HEK293T (cell line): Measurements from ENCODE around the gene SUSD1.

Experiments used
- CTCF ChIA-PET: fragments of 350-600 bp; formaldehyde crosslinking; extraction: SDS; loops from one replicate; lab custom pipeline; 2021; ENCODE audit warnings: antibody characterized with exemption, inconsistent platforms; lab: Yijun Ruan, JAX
- POLR2A ChIA-PET: fragments of 350-600 bp; formaldehyde crosslinking; extraction: SDS; loops from one replicate; lab custom pipeline; 2020; ENCODE audit warnings: antibody characterized with exemption, inconsistent platforms; lab: Yijun Ruan, JAX
- DNase-seq: peaks from one replicate; pipeline ENCODE4 v3.0.0; 2012; ENCODE audit warnings: mixed read lengths; ENCODE audit errors: extremely low spot score
- ARNT ChIP-seq: fragments of 450-650 bp; IDR thresholded peaks from 2 replicates; pipeline ENCODE4 v1.6.1; 2017; ENCODE audit warnings: mild to moderate bottlenecking
- BHLHE40 ChIP-seq: fragments of 450-650 bp; IDR thresholded peaks from 2 replicates; pipeline ENCODE4 v1.6.1; 2016; ENCODE audit warnings: mild to moderate bottlenecking, moderate library complexity, borderline replicate concordance
- CTBP1 ChIP-seq: fragments of 450-650 bp; IDR thresholded peaks from 2 replicates; pipeline ENCODE4 v1.6.1; 2016; ENCODE audit warnings: borderline replicate concordance
- ELF4 ChIP-seq: fragments of 450-650 bp; IDR thresholded peaks from 2 replicates; pipeline ENCODE4 v1.6.1; 2017; ENCODE audit warnings: antibody characterized with exemption
- FOXA1 ChIP-seq: fragments of 450-650 bp; IDR thresholded peaks from 2 replicates; pipeline ENCODE4 v1.6.1; 2016; ENCODE audit warnings: mild to moderate bottlenecking
- FOXK2 ChIP-seq: fragments of 450-650 bp; IDR thresholded peaks from 2 replicates; pipeline ENCODE4 v1.6.1; 2016; ENCODE audit warnings: mild to moderate bottlenecking
- FOXM1 ChIP-seq: fragments of 450-650 bp; IDR thresholded peaks from 2 replicates; pipeline ENCODE4 v1.6.1; 2017; ENCODE audit warnings: mild to moderate bottlenecking, borderline replicate concordance
- HDGF ChIP-seq: fragments of 450-650 bp; IDR thresholded peaks from 2 replicates; pipeline ENCODE4 v1.6.1; 2017; ENCODE audit warnings: antibody characterized with exemption, borderline replicate concordance
- L3MBTL2 ChIP-seq: fragments of 450-650 bp; conservative IDR thresholded peaks from 2 replicates; pipeline ENCODE4 v1.6.1; 2016; ENCODE audit warnings: mild to moderate bottlenecking
- LEF1 ChIP-seq: fragments of 450-650 bp; IDR thresholded peaks from 2 replicates; pipeline ENCODE4 v1.6.1; 2017; ENCODE audit warnings: mild to moderate bottlenecking, borderline replicate concordance
- NFRKB ChIP-seq: fragments of 450-650 bp; IDR thresholded peaks from 2 replicates; pipeline ENCODE4 v1.6.1; 2016; ENCODE audit warnings: mild to moderate bottlenecking, moderate library complexity
- SP1 ChIP-seq: fragments of 450-650 bp; IDR thresholded peaks from 2 replicates; pipeline ENCODE4 v1.6.1; 2017
- SUZ12 ChIP-seq: fragments of 450-650 bp; IDR thresholded peaks from 2 replicates; pipeline ENCODE4 v1.6.1; 2016; ENCODE audit warnings: mild to moderate bottlenecking
- TARDBP ChIP-seq: fragments of 450-650 bp; IDR thresholded peaks from 2 replicates; pipeline ENCODE4 v1.6.1; 2016
- ZNF384 ChIP-seq: fragments of 450-650 bp; IDR thresholded peaks from 2 replicates; pipeline ENCODE4 v1.6.1; 2016
- TF ChIP-seq, protein P1 (sequence below): fragments of 450-650 bp; IDR thresholded peaks from 2 replicates; pipeline ENCODE4 v1.6.1; 2016

SUSD1 gene

DNA sequence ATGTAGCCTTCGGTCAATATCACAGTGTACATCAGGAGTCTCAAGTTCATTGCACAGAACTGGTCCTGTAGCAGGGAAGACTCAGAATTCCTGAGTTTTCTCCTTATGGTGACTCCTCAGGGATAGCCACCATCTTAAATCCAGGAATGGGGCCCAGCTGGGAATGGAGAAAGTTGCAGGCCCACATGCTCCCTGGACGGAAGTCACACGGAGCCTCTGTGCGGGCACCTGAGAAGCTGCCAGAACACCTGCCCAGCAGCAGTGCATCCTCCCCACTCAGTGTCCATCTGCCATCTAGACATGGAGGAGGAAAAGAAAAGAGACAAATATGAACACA is 133.9 kb downstream of the SUSD1 start:
- ChIA-PET POLR2A (no interaction called here), CTCF (no interaction called here)
- DNase-seq, result no peak
- TF ChIP-seq FOXA1, result no peak
- TF ChIP-seq SP1, result no peak
- TF ChIP-seq SUZ12, result no peak
- TF ChIP-seq CTBP1, result no peak
- TF ChIP-seq, protein P1, sequence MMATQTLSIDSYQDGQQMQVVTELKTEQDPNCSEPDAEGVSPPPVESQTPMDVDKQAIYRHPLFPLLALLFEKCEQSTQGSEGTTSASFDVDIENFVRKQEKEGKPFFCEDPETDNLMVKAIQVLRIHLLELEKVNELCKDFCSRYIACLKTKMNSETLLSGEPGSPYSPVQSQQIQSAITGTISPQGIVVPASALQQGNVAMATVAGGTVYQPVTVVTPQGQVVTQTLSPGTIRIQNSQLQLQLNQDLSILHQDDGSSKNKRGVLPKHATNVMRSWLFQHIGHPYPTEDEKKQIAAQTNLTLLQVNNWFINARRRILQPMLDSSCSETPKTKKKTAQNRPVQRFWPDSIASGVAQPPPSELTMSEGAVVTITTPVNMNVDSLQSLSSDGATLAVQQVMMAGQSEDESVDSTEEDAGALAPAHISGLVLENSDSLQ, result no peak
- no peak for TF ChIP-seq LEF1
- TF ChIP-seq L3MBTL2, result no peak

GRCh38 chr9:112038017-112038408 is 137.1 kb downstream of the SUSD1 start:
- TF ChIP-seq SP1 (no peak), ZNF384 (no peak), SUZ12 (no peak), BHLHE40 (no peak), TARDBP (no peak), HDGF (no peak), L3MBTL2 (no peak), FOXM1 (no peak), LEF1 (no peak), NFRKB (no peak), ELF4 (no peak), CTBP1 (no peak), ARNT (no peak), FOXA1 (no peak), FOXK2 (no peak)
- TF ChIP-seq, protein P1, result no peak
- no peak for DNase-seq
- POLR2A ChIA-PET, result no interaction called here
- CTCF ChIA-PET, result no interaction called here

DNA sequence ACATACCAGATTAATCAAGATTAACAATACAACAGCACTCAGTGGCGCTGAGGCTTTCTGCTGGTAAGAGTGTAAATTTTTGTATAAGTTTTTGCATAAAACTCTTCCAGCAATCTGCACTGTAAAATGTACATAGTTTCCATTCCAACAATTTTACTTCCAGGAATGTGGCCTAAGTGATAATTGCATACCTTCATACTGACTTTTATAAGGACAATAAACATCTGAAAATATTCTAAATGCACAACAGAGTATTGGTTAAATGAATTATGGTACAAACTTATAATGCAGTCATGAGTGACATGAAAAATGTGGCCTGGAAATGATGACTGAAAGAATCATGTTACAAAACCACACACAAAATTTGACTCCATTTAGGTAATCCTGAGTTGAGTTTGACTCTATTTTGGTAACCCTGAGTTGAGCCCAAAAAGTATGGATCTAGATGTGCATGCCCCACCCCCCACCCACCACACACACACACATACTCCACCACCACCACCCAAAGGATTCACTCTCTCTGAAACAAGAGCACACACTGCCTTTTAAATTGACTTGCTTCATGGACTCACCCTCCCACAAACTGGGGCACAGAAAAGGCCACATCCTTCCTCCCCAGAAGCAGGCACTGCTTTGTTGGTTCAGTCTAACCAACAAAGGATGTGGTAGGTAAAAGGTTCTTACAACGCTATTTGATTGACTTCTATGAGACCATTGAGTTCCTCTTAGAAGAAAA is 137.6 kb downstream of the SUSD1 start:
- CTCF ChIA-PET, result no interaction called here
- POLR2A ChIA-PET, result no interaction called here
- no peak for DNase-seq
- TF ChIP-seq ZNF384, result no peak
- TF ChIP-seq NFRKB, result no peak
- TF ChIP-seq ARNT, result no peak
- no peak for TF ChIP-seq FOXA1
- no peak for TF ChIP-seq SP1

DNA sequence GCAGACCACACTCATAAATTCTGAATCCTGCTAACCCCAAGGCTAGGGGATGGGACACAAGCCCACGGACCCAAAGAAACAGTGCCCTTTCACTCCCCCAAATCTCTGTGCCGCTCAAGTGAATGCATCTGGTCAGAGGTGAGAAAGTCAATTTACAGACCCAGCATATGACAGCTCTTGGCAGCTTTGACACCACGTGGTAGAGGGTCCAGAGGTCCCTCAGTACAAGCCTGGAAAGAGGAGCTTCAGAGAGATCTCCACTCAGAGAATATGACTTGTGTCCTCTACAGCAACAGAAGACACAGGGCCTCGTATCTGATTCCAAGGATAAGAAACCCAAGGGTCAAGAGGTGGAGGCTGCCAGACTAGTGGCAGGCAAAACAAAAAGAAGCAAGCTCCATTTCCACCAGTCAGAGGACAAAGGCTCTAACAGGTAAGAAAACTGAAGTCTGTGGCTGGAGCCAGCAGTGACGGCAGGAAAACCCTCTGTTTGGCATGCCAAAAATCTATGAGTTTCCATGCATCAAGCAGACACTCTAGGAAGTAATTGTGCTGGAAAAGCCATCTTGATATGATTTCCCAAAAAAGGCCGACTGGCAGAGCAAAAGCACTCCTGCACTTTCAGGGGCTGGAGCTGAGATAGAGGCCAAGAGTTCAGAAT is 139.8 kb downstream of the SUSD1 start:
- ChIA-PET POLR2A (no interaction called here), CTCF (no interaction called here)
- TF ChIP-seq SP1 (no peak), CTBP1 (no peak), SUZ12 (no peak), ELF4 (no peak), ZNF384 (no peak), ARNT (no peak), TARDBP (no peak), FOXM1 (no peak), L3MBTL2 (no peak), HDGF (no peak), BHLHE40 (no peak), FOXK2 (no peak)
- TF ChIP-seq, protein P1, result no peak
- DNase-seq, result no peak

DNA sequence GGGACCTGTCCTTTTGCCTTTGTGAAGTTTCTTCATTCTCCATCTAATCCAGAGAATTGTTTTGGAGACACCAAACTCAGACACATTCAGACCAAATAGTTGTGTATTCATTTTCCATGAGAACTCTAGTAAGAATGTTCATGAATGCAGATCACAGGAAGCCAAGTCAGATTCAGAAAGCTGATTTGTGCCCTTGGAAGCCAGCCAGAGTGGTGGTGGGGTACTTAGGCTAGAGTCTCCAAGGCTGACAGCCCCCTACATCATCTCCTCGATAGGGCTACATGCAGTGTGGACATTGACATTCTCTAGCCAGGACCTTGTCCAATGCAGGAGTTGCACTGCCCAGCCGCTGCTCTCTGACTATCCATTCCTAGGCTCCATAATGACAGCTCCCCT is 140.9 kb downstream of the SUSD1 start:
- TF ChIP-seq ELF4, result no peak
- TF ChIP-seq FOXA1, result no peak
- TF ChIP-seq TARDBP, result no peak
- TF ChIP-seq FOXK2, result no peak
- no peak for TF ChIP-seq ARNT
- no peak for TF ChIP-seq SUZ12
- TF ChIP-seq SP1, result no peak
- TF ChIP-seq FOXM1, result no peak
- no peak for TF ChIP-seq BHLHE40
- no peak for TF ChIP-seq HDGF
- no peak for TF ChIP-seq ZNF384
- no peak for TF ChIP-seq NFRKB
- no peak for TF ChIP-seq LEF1
- TF ChIP-seq, protein P1, result no peak
- no peak for TF ChIP-seq L3MBTL2
- no peak for TF ChIP-seq CTBP1
- POLR2A ChIA-PET, result no interaction called here
- DNase-seq, result no peak
- CTCF ChIA-PET, result interaction anchor here (0.6 kb wide), 1 partner anchor 40 kb away, joined by 4 read pairs; no protein-coding TSS in a partner anchor
